Stimulated activated CD8-positive, alpha-beta memory T cell treated with anti-CD3 and anti-CD28 coated beads, Interleukin-7, amount 100 ng/mL, for 4 hours (primary cell): ENCODE results near the gene CD34.

ENCODE experiments used
- DNase-seq, 2 donors: peaks; one replicate each; pipeline ENCODE4 v3.0.0-alpha.2; 2020; ENCODE audit warnings: low read depth in 2 of 2

The CD34 gene

GRCh38 chr1:207832796-207833195 lies 78.1 kb downstream of the CD34 start:
- DNase-seq: no peak

- peak; percentile 13 to 32 for DNase-seq
Observed at GRCh38 chr1:207831517-207832327, 79.2 kb downstream of the CD34 start.
